ENCODE data around the gene SGCA. TPM values are rescaled to one million over a fixed set of nuclear protein-coding genes. Genes with fewer than 3 reads are reported as not detected.

SGCA gene
- total and polyA plus RNA-seq, 9 of the 15 experiments (the other 6 are each of a cell fraction or from before 2014, with no cell fraction given), result not detected

- ChIA-PET CTCF (ENCODE audit: low intra/inter-chr PET ratio) (no interaction called here), POLR2A (interaction anchor here (0.7 to 2.7 kb wide), 5 partner anchors 9 to 189 kb away, joined by 3 to 13 read pairs (median 3); no protein-coding TSS in a partner anchor)
- Histone ChIP-seq H3K9me1 (ENCODE audit: control insufficient read depth, insufficient read depth, low read length) (no peaks in the 10 kb centered on the region), H3K9me3 (replicated peaks; ENCODE audit: control insufficient read depth, insufficient read depth, low read depth, low read length) (peaks cover 3% of the 10 kb centered on the region; the same call in 1 of the 2 replicates), H3K4me1 (replicated peaks in 1 of 2; ENCODE audit: control insufficient read depth in 2 of 2, insufficient read depth in 2 of 2, low read length in 2 of 2) (peaks cover 0 to 7% of the 10 kb centered on the region in 2 experiments; a peak in 1 of 5 replicates), H3K27ac (ENCODE audit: extremely low read depth, low read depth, low read length) (no peak overlapping the region), H2AFZ (ENCODE audit: low read depth, low read length) (no peak overlapping the region), H3K36me3 (ENCODE audit: control insufficient read depth, insufficient read depth, low read length) (no peaks in the 10 kb centered on the region), H3K27me3 (ENCODE audit: control insufficient read depth in 2 of 2, insufficient read depth in 2 of 2, low read length in 2 of 2) (peaks cover 2 to 18% of the 10 kb centered on the region in 2 experiments; a peak in 4 of 5 replicates), H3K9ac (ENCODE audit: insufficient read depth in 1 of 2, low read depth in 2 of 2, low read length in 2 of 2) (peak overlapping the region in 1 of 2 experiments; percentile 65; a peak in 1 of 4 replicates), H3K4me3 (no peak overlapping the region), H3K4me2 (ENCODE audit: insufficient read depth, low read length) (no peak overlapping the region), H4K20me1 (replicated peaks; ENCODE audit: control insufficient read depth, insufficient read depth, low read length) (no peaks in the 10 kb centered on the region), H3K79me2 (ENCODE audit: control insufficient read depth, insufficient read depth, low read length) (no peaks in the 10 kb centered on the region)
- DNase-seq (ENCODE audit: extremely low read depth in 1 of 4, low spot score in 3 of 4), result no peak
- intact Hi-C loops (cut with micrococcal nuclease), result no loop called here
- in situ Hi-C loops (cut with MboI), result no loop called here
- no TSS peak for BruUV-seq (replicated peaks)
- FAIRE-seq, result no peak
- ATAC-seq, result no peak
- WGBS (ENCODE audit: insufficient coverage, low coverage, missing lambda C conversion rate), result 15% methylated on average over 7 of the region's 15 CpGs
- TF ChIP-seq NR1H2 (CRISPR knock-in tag; IDR thresholded peaks at IDR 0.05) (no peak), SAFB2 (IDR thresholded peaks at IDR 0.05; ENCODE audit: borderline replicate concordance, low read depth, low read length, severe bottlenecking) (no peak), GTF2B (IDR thresholded peaks at IDR 0.05; ENCODE audit: extremely low read depth, insufficient read length) (no peak), TCF3 (CRISPR knock-in tag; IDR thresholded peaks at IDR 0.05) (no peak), TEAD4 (IDR thresholded peaks at IDR 0.05; ENCODE audit: low read length) (no peak), TEAD4 (CRISPR knock-in tag; IDR thresholded peaks at IDR 0.05; ENCODE audit: borderline replicate concordance) (no peak), SNRNP70 (optimal IDR thresholded peaks at IDR 0.05; ENCODE audit: low read depth, low read length) (no peak), ZNF140 (CRISPR knock-in tag; IDR thresholded peaks at IDR 0.05) (no peak), RCOR1 (IDR thresholded peaks at IDR 0.05; ENCODE audit: borderline replicate concordance in 1 of 2, low read depth in 2 of 2, low read length in 2 of 2) (no peak), HDGF (IDR thresholded peaks at IDR 0.05) (no peak), KDM4B (IDR thresholded peaks at IDR 0.05; ENCODE audit: borderline replicate concordance in 2 of 2, low read depth in 1 of 2) (no peak), ZNF518B (CRISPR knock-in tag; IDR thresholded peaks at IDR 0.05) (no peak), HCFC1 (IDR thresholded peaks at IDR 0.05; ENCODE audit: low read depth, low read length) (no peak), CREB3 (tag; conservative IDR thresholded peaks at IDR 0.05; ENCODE audit: low read depth) (no peak)
- TF ChIP-seq, protein P1, sequence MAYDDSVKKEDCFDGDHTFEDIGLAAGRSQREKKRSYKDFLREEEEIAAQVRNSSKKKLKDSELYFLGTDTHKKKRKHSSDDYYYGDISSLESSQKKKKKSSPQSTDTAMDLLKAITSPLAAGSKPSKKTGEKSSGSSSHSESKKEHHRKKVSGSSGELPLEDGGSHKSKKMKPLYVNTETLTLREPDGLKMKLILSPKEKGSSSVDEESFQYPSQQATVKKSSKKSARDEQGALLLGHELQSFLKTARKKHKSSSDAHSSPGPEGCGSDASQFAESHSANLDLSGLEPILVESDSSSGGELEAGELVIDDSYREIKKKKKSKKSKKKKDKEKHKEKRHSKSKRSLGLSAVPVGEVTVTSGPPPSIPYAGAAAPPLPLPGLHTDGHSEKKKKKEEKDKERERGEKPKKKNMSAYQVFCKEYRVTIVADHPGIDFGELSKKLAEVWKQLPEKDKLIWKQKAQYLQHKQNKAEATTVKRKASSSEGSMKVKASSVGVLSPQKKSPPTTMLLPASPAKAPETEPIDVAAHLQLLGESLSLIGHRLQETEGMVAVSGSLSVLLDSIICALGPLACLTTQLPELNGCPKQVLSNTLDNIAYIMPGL (CRISPR knock-in tag; IDR thresholded peaks at IDR 0.05), result no peak
Observed at GRCh38 chr17:50220811-50221210, 55.0 kb downstream of the SGCA start.
